Omental fat pad (tissue), 4 donors: Measurements from ENCODE around the gene XDH. TPM values are rescaled to one million over a fixed set of nuclear protein-coding genes. Genes with fewer than 3 reads are reported as not detected.

ENCODE experiments used
- ATAC-seq: fragments of 150-250 bp; one replicate; pipeline ENCODE4 v1.9.1; 2016; ENCODE audit warnings: mild to moderate bottlenecking, moderate library complexity; ENCODE audit not compliant: low FRiP score
- DNase-seq: peaks from one replicate; pipeline ENCODE4 v3.0.0-alpha.2; 2019; ENCODE audit warnings: low spot score
- total RNA-seq, 4 donors: library from RNA; depleted of rRNA; stranded (reverse); fragments of >200 nt; gene quantifications; one replicate each; pipeline ENCODE4 v1.1.0, GENCODE V29; 2016
- TF ChIP-seq, protein P1 (sequence below), 3 donors: fragments of 450-650 bp; IDR thresholded peaks; one replicate each; pipeline ENCODE4 v1.5.1; 2016 to 2017; ENCODE audit warnings: antibody characterized with exemption in 3 of 3, mild to moderate bottlenecking in 3 of 3, moderate library complexity in 2 of 3

The XDH gene
- under 1 TPM in 3 of 4 donors, not detected in 1; 0.31 to 0.63 (median 0.48) TPM for total RNA-seq

DNA sequence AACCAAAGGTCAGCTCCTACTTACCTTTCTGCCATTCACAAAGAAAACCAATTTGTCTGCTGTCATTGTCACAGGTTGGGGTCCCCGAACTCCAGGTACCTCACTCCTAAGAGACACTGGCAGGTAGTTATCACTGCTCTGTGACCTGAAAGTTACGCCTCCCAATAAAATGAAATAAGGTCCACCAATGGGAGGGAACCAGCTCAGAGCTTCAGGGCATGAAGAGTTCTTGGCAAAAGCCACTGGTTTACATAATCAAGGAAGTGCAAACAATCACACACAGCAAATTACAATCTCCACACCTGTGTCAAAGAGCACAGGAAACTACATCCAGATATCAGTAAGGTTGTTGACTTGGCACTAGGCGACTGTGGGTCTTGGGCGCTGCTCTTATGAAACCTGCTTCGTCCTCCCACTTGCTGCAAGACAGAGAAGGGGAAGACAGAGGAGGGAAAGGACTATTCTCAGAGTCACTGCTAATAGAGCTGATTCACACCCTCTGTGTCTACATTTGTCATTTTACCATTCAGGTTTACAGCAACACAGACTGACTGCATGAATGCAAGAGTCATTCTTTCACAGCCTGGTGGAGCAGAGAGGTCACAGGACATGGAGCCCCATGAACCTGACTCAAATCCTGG, at the start of gene XDH:
Gene XDH, minus strand, starts transcription at position 142 of the 641 bp plus-strand sequence. Its CDS starts 76 bp downstream, at position 66.
- no peak for ATAC-seq
- DNase-seq = no peak
- TF ChIP-seq, protein P1, sequence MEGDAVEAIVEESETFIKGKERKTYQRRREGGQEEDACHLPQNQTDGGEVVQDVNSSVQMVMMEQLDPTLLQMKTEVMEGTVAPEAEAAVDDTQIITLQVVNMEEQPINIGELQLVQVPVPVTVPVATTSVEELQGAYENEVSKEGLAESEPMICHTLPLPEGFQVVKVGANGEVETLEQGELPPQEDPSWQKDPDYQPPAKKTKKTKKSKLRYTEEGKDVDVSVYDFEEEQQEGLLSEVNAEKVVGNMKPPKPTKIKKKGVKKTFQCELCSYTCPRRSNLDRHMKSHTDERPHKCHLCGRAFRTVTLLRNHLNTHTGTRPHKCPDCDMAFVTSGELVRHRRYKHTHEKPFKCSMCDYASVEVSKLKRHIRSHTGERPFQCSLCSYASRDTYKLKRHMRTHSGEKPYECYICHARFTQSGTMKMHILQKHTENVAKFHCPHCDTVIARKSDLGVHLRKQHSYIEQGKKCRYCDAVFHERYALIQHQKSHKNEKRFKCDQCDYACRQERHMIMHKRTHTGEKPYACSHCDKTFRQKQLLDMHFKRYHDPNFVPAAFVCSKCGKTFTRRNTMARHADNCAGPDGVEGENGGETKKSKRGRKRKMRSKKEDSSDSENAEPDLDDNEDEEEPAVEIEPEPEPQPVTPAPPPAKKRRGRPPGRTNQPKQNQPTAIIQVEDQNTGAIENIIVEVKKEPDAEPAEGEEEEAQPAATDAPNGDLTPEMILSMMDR (IDR thresholded peaks at IDR 0.05) = no peak

- TF ChIP-seq, protein P1 (IDR thresholded peaks at IDR 0.05) = no peak
- ATAC-seq (no peak), DNase-seq (no peak)
These were observed 43.1 kb upstream of the XDH start for GRCh38 chr2:31457651-31458050.

- ATAC-seq (no peak), DNase-seq (no peak)
- TF ChIP-seq, protein P1 (IDR thresholded peaks at IDR 0.05) = no peak
These were observed 32.3 kb upstream of the XDH start for GRCh38 chr2:31446848-31447247.

GRCh38 chr2:31442376-31442775, 27.8 kb upstream of the XDH start:
- DNase-seq = no peak
- TF ChIP-seq, protein P1 (IDR thresholded peaks at IDR 0.05) = no peak
- ATAC-seq = no peak

DNA sequence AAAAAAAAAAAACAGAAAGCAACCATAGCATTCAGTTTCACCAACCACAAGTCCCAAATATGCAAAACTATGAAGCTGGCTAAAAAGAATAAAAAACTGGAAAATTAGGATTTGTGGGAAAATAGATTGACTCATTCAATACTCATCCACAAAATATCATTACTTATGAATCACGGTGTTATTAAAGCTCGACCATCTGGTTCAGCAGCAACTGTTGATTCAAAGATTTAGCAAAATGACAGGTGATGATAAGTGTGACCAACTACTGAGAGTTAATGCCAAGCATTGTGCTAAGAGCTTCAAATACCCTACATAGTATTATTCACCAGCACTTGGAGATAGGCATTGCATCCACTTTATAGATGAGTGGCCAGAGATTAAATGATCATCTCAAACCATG, 26.2 kb upstream of the XDH start:
- DNase-seq = no peak
- TF ChIP-seq, protein P1 (IDR thresholded peaks at IDR 0.05) = no peak
- no peak for ATAC-seq

DNA sequence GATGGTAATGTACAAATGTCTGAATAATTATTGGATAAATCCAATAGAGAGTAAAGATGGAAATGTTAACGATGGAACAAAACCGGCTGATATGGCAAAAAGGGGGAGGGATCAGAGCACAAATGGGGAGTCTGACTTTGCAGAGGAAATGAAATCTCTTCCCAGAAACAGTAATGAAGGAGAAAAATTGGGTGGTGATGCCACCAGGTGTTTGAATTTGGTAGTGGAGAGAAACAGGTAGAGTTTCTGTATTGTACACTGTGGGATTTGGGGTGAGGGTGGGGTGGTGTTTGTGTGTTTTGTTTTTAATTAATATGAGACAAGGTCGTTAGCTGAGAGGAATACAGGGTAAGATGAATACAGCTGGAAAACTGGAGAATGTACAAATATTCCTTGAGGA, 20.4 kb upstream of the XDH start:
- TF ChIP-seq, protein P1 (IDR thresholded peaks at IDR 0.05) = no peak
- DNase-seq (no peak), ATAC-seq (no peak)

DNA sequence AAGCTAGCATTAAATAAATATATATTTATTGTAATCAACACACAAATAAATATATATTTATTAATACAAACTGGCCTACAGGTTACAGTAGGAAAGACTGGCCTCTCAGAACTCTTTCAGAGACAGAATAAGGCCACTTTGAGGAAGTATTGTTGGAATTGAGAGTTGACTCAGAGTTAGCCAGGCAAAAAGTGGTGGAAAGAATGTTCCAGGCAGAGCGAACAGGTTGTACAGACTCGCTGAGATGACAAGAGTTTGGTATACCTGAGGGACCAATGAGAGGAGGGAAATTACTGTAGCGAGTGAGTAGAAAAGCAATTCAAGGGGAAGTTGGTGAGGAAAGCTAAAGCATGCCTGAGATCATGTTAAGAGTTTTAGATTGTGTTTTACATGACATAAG, 19.0 kb upstream of the XDH start:
- TF ChIP-seq, protein P1 (IDR thresholded peaks at IDR 0.05) = no peak
- no peak for ATAC-seq
- DNase-seq = no peak
